Neural crest cell (in vitro differentiated cells): ENCODE results near the gene ARHGAP33. TPM values are rescaled to one million over a fixed set of nuclear protein-coding genes. Genes with fewer than 3 reads are reported as not detected.

ENCODE experiments used
- DNase-seq: peaks from one replicate; pipeline ENCODE4 v3.0.0; 2021; ENCODE audit warnings: low read depth, mixed read lengths, low spot score
- H3K27ac Mint-ChIP-seq: one replicate; pipeline ENCODE4 v1.8.0; 2021; ENCODE audit warnings: mild to moderate bottlenecking, mixed read lengths; ENCODE audit not compliant: unreplicated experiment
- H3K27me3 Mint-ChIP-seq: 2 replicates; pipeline ENCODE4 v1.8.0; 2021; ENCODE audit warnings: low read depth, mild to moderate bottlenecking, mixed read lengths
- H3K36me3 Mint-ChIP-seq: 2 replicates; pipeline ENCODE4 v1.8.0; 2021; ENCODE audit warnings: low read depth, mild to moderate bottlenecking, mixed read lengths
- H3K4me1 Mint-ChIP-seq: 2 replicates; pipeline ENCODE4 v1.8.0; 2021; ENCODE audit warnings: mixed read lengths
- H3K4me3 Mint-ChIP-seq: one replicate; pipeline ENCODE4 v1.8.0; 2021; ENCODE audit warnings: mild to moderate bottlenecking, mixed read lengths
- H3K9me3 Mint-ChIP-seq: 2 replicates; pipeline ENCODE4 v1.8.0; 2021; ENCODE audit warnings: mixed read lengths
- CTCF ChIP-seq: fragments of 200-600 bp; sonication (generic); conservative IDR thresholded peaks from 2 replicates; pipeline ENCODE4 v1.5.0; 2021; ENCODE audit warnings: antibody characterized with exemption, mild to moderate bottlenecking
- total RNA-seq: library from RNA; stranded (reverse); gene quantifications from 2 replicates; pipeline ENCODE4 v1.2.1, GENCODE V29; 2021

ARHGAP33 gene
- total RNA-seq, 1 donor from 2014 or later = 110 TPM

- TF ChIP-seq CTCF = no peak
- H3K27me3 Mint-ChIP-seq = peaks cover 36% of the 10 kb centered on the region
- no peak overlapping the region for H3K27ac Mint-ChIP-seq
- H3K4me3 Mint-ChIP-seq = no peak overlapping the region
- H3K9me3 Mint-ChIP-seq = no peaks in the 10 kb centered on the region
- no peak for DNase-seq
- H3K4me1 Mint-ChIP-seq = peaks cover 5% of the 10 kb centered on the region
- H3K36me3 Mint-ChIP-seq = no peaks in the 10 kb centered on the region
Observed at GRCh38 chr19:35816846-35817245, 41.5 kb downstream of the ARHGAP33 start.

- no peaks in the 10 kb centered on the region for H3K36me3 Mint-ChIP-seq
- DNase-seq = no peak
- TF ChIP-seq CTCF = no peak
- no peaks in the 10 kb centered on the region for H3K9me3 Mint-ChIP-seq
- no peak overlapping the region for H3K4me3 Mint-ChIP-seq
- H3K4me1 Mint-ChIP-seq = peaks cover 5% of the 10 kb centered on the region
- H3K27me3 Mint-ChIP-seq = peaks cover 45% of the 10 kb centered on the region
- H3K27ac Mint-ChIP-seq = no peak overlapping the region
Observed at GRCh38 chr19:35818445-35818844, 43.1 kb downstream of the ARHGAP33 start.

DNA sequence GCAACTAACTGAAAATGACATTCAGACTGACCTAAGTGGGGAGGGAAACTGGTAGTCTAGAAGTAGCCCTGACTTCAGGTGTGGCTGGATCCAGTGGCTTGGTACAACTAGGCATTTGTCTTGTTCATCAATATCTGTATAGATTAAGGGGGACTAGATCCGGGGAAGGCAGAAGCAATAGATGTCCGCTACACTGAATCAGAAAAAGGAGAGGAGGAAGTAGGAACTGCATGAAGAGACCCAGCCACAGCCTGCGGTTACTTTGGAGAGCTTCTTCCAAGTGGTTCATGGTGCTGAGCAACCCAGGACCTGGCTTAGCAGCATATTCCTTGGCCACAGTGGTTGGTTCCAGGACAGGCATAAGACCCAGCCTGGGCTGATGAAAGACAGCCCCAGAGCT is 47.2 kb downstream of the ARHGAP33 start:
- Mint-ChIP-seq H3K27ac (no peak overlapping the region), H3K9me3 (no peaks in the 10 kb centered on the region), H3K4me1 (peaks cover 5% of the 10 kb centered on the region), H3K4me3 (no peak overlapping the region), H3K36me3 (no peaks in the 10 kb centered on the region), H3K27me3 (peaks cover 62% of the 10 kb centered on the region)
- TF ChIP-seq CTCF = no peak
- no peak for DNase-seq

DNA sequence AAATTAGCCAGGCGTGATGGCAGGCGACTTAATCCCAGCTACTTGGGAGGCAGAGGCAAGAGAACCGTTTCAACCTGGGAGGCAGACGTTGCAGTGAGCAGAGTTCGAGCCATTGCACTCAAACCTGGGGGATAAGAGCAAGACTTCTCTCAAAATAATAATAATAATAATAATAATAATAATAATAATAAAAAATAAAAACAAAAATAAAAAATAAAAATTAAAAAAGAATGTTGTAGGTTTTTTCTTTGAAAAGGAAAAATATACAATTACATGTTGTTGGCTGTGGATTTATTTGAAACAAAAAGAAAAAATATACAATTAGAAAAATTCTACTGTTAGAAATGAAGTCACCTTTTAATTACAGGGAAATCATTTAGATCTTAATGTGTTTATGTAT is 48.8 kb downstream of the ARHGAP33 start:
- TF ChIP-seq CTCF = no peak
- Mint-ChIP-seq H3K27ac (no peak overlapping the region), H3K4me1 (peaks cover 5% of the 10 kb centered on the region), H3K9me3 (no peaks in the 10 kb centered on the region), H3K4me3 (no peak overlapping the region), H3K27me3 (peaks cover 61% of the 10 kb centered on the region), H3K36me3 (no peaks in the 10 kb centered on the region)
- DNase-seq = no peak

DNA sequence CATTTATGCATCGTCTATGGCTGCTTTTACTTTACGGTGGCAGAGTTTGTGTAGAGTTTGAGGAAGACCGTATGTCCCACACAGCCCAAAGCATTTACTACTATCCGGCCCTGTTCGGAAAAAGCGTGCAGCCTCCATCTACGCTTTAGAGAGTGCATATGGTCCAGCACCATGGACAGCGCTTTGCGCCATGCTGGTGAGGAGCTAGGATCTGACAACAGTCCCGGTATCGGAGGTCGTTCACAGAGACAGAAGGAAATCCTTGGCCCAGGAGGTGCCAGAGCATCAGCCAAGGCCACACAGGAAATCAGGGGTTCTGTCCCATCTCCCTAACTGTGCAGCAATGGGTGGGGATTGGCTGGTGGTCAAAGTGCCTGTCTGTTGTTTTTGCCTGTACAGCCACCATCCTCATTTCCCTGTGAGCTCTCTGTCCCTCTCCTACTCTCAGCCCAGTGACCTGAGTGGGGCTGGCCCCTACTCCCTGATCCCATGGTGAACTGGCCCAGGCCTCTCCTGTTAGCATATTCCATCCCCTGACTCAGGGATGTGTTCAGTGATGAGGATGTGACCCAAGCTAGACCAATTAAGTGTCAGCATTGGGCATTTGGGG is 53.4 kb downstream of the ARHGAP33 start:
- no peaks in the 10 kb centered on the region for H3K4me1 Mint-ChIP-seq
- H3K27ac Mint-ChIP-seq = no peak overlapping the region
- H3K27me3 Mint-ChIP-seq = peaks cover 77% of the 10 kb centered on the region
- TF ChIP-seq CTCF = no peak
- peak; percentile 80 for DNase-seq
- no peaks in the 10 kb centered on the region for H3K36me3 Mint-ChIP-seq
- no peak overlapping the region for H3K4me3 Mint-ChIP-seq
- H3K9me3 Mint-ChIP-seq = no peaks in the 10 kb centered on the region
